ENCODE results near the gene RBM47.

DNA sequence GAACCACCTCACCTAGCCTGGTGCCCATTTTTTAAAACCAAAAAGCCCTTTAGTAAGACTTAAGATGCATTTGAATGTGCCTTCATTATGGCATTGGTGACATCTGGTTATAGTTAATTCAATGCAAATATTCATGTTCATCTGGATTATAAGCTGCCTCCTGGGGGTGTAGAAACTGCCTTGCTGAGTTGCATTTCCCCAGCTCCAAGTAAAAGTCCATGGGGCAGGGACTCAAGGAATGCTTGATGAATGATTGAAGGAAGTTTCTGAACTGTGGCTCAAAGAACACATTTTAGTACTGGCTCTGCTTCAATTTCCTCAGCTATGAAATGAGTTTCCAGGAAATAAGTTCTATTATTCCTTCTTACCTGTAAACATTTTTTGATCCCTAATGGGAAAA is 18.5 kb upstream of the RBM47 start:
- TF ChIP-seq, protein P1, sequence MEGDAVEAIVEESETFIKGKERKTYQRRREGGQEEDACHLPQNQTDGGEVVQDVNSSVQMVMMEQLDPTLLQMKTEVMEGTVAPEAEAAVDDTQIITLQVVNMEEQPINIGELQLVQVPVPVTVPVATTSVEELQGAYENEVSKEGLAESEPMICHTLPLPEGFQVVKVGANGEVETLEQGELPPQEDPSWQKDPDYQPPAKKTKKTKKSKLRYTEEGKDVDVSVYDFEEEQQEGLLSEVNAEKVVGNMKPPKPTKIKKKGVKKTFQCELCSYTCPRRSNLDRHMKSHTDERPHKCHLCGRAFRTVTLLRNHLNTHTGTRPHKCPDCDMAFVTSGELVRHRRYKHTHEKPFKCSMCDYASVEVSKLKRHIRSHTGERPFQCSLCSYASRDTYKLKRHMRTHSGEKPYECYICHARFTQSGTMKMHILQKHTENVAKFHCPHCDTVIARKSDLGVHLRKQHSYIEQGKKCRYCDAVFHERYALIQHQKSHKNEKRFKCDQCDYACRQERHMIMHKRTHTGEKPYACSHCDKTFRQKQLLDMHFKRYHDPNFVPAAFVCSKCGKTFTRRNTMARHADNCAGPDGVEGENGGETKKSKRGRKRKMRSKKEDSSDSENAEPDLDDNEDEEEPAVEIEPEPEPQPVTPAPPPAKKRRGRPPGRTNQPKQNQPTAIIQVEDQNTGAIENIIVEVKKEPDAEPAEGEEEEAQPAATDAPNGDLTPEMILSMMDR (conservative IDR thresholded peaks at IDR 0.05; ENCODE audit: low read depth, low read length) = no peak
- TF ChIP-seq POLR2A (IDR thresholded peaks at IDR 0.05; ENCODE audit: low read depth, low read length) (no peak), RFX5 (IDR thresholded peaks at IDR 0.05; ENCODE audit: low read depth, low read length) (no peak), RAD21 (IDR thresholded peaks at IDR 0.05; ENCODE audit: low read length) (no peak), RCOR1 (IDR thresholded peaks at IDR 0.05; ENCODE audit: insufficient replicate concordance, low read length) (no peak), MAFK (IDR thresholded peaks at IDR 0.05; ENCODE audit: low read depth, low read length) (no peak), NFE2L2 (IDR thresholded peaks at IDR 0.05; ENCODE audit: low read depth, low read length) (no peak), SMC3 (IDR thresholded peaks at IDR 0.05; ENCODE audit: low read depth, low read length) (no peak), CHD1 (IDR thresholded peaks at IDR 0.05; ENCODE audit: low read depth, low read length) (no peak), MXI1 (IDR thresholded peaks at IDR 0.05; ENCODE audit: borderline replicate concordance, low read depth, low read length) (no peak), CEBPB (IDR thresholded peaks at IDR 0.05; ENCODE audit: low read depth, low read length) (no peak), BHLHE40 (IDR thresholded peaks at IDR 0.05; ENCODE audit: low read depth, low read length) (no peak)
- TF ChIP-seq, protein P2, sequence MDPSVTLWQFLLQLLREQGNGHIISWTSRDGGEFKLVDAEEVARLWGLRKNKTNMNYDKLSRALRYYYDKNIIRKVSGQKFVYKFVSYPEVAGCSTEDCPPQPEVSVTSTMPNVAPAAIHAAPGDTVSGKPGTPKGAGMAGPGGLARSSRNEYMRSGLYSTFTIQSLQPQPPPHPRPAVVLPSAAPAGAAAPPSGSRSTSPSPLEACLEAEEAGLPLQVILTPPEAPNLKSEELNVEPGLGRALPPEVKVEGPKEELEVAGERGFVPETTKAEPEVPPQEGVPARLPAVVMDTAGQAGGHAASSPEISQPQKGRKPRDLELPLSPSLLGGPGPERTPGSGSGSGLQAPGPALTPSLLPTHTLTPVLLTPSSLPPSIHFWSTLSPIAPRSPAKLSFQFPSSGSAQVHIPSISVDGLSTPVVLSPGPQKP (IDR thresholded peaks at IDR 0.05; ENCODE audit: borderline replicate concordance, low read depth, low read length) = no peak
